ENCODE results near the gene TMEM9. TPM values are rescaled to one million over a fixed set of nuclear protein-coding genes. Genes with fewer than 3 reads are reported as not detected.

Gene TMEM9
- total and polyA plus RNA-seq, 2 of the 8 experiments (the other 6 are each of a cell fraction or from before 2014, with no cell fraction given): 79.9 to 181 TPM

DNA sequence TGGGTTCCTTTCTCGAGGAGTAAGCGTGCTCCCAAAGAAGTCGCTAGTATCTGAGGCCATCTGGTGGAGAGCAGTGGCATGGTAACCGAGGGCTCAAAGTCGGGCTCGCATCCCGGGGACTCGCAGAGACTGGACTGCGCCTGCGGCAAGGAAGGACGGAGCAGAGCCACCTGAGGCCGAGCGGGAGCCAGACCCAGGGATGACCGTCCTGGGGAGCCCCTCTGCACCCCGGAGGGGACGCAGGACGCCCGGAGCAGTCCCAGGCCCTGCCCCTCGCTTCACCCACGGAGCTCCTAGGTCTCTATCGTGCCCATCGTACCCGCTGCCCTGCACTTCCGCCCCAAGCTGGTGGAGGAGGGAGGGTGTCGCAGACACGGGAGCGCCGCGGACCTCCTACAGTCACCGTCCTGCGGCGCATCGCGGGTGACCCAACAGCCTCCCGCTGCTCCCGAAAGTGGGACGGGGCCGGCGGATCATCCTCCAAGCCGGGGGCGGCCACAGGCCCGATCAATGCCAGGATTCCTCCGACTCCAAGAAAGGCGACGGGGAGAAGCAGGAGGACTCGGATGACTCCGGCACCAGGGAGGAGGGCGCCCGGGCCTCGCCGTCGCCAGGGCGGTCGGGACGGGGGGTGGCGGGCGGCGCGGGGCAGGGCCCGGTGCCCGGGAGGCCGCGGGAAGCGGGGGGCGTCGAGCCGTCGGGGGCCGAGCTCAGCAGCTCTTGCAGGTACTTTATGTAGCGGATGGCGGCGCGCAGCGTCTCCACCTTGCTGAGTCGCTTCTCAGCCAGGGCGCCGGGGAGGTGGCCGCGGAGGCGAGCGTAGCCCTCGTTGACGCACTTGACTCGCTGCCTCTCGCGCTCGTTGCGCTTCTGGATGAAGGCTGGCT, 39.8 kb downstream of the TMEM9 start (continued):
- TF ChIP-seq, protein P1, sequence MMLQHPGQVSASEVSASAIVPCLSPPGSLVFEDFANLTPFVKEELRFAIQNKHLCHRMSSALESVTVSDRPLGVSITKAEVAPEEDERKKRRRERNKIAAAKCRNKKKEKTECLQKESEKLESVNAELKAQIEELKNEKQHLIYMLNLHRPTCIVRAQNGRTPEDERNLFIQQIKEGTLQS (IDR thresholded peaks at IDR 0.05; ENCODE audit: insufficient read depth, low read depth, low read length): 0 out of 2 replicates have a peak, but pooled peaks have one; percentile 22
- peak in 1 of 2 experiments; percentile 38; a peak in 1 of 4 replicates for TF ChIP-seq SIN3A (conservative IDR thresholded peaks at IDR 0.05 in 1 of 2, IDR thresholded peaks at IDR 0.05 in 1 of 2; ENCODE audit: low read depth in 1 of 2, low read length in 2 of 2)
- TF ChIP-seq SP2 (IDR thresholded peaks at IDR 0.05; ENCODE audit: low read length): no peak
- no peak for TF ChIP-seq SIRT6 (IDR thresholded peaks at IDR 0.05; ENCODE audit: low read length)
- TF ChIP-seq SRF (IDR thresholded peaks at IDR 0.05; ENCODE audit: low read depth, low read length): no peak
- TF ChIP-seq MAX (IDR thresholded peaks at IDR 0.05): peak; percentile 91
- TF ChIP-seq EGR1 (IDR thresholded peaks at IDR 0.05; ENCODE audit: borderline replicate concordance, low read depth, low read length): peak; percentile 44; the same call in 1 of the 2 replicates
- peak; percentile 50; the same call in 1 of the 2 replicates for TF ChIP-seq YY1 (IDR thresholded peaks at IDR 0.05; ENCODE audit: low read depth, low read length)
- TF ChIP-seq EZH2 (IDR thresholded peaks at IDR 0.05; ENCODE audit: low read depth, low read length, severe bottlenecking): peak; percentile 57
- peak; percentile 48; the same call in 1 of the 2 replicates for TF ChIP-seq CHD2 (IDR thresholded peaks at IDR 0.05; ENCODE audit: low read length)
- peak; percentile 65 for TF ChIP-seq TAF1 (IDR thresholded peaks at IDR 0.05; ENCODE audit: low read depth, low read length)
- peak; percentile 82 for TF ChIP-seq ASH2L (IDR thresholded peaks at IDR 0.05; ENCODE audit: low read length)
- peak; percentile 26; the same call in 1 of the 2 replicates for TF ChIP-seq E2F6 (IDR thresholded peaks at IDR 0.05)
- no peak for TF ChIP-seq CTBP2 (IDR thresholded peaks at IDR 0.05; ENCODE audit: borderline replicate concordance, insufficient read depth, insufficient read length, low read length)
- TF ChIP-seq ZNF274 (IDR thresholded peaks at IDR 0.05; ENCODE audit: borderline replicate concordance, extremely low read depth, low read length): no peak
- TF ChIP-seq KDM4A (IDR thresholded peaks at IDR 0.05; ENCODE audit: low read depth, low read length, severe bottlenecking): peak; percentile 99
- peak; percentile 78; the same call in 1 of the 2 replicates for TF ChIP-seq GABPA (IDR thresholded peaks at IDR 0.05; ENCODE audit: borderline replicate concordance, insufficient read depth, low read length)
- peak in 1 of 2 experiments; percentile 77; a peak in 2 of 3 replicates for TF ChIP-seq POLR2A (IDR thresholded peaks at IDR 0.05; ENCODE audit: control extremely low read depth in 1 of 2, low read depth in 2 of 2, low read length in 2 of 2)
- peak; percentile 95 to 99 for TF ChIP-seq RAD21 (IDR thresholded peaks at IDR 0.05 in 1 of 2, conservative IDR thresholded peaks at IDR 0.05 in 1 of 2; ENCODE audit: low read depth in 2 of 2, low read length in 2 of 2)
